GM12874 (cell line): Measurements from ENCODE around the gene BRD7.

Experiments
- CTCF ChIP-seq: IDR thresholded peaks from 2 replicates; pipeline ENCODE4 v1.5.1; 2011; ENCODE audit warnings: low read depth, mild to moderate bottlenecking, control low read depth, low read length, moderate library complexity; ENCODE audit not compliant: insufficient read depth

BRD7 gene

GRCh38 chr16:50293041-50293783 lies 75.6 kb downstream of the BRD7 start:
- TF ChIP-seq CTCF, result no peak

- TF ChIP-seq CTCF, result no peak
Observed at GRCh38 chr16:50292566-50292948, 76.2 kb downstream of the BRD7 start.

- TF ChIP-seq CTCF, result no peak
Observed at GRCh38 chr16:50291719-50292565, 76.8 kb downstream of the BRD7 start.

- TF ChIP-seq CTCF, result no peak
Observed at GRCh38 chr16:50290856-50291255, 77.9 kb downstream of the BRD7 start.

- TF ChIP-seq CTCF, result no peak
Observed at GRCh38 chr16:50289950-50290764, 78.6 kb downstream of the BRD7 start.

- no peak for TF ChIP-seq CTCF
Observed at GRCh38 chr16:50288920-50289319, 79.9 kb downstream of the BRD7 start.

GRCh38 chr16:50288026-50288425 lies 80.8 kb downstream of the BRD7 start:
- TF ChIP-seq CTCF, result no peak
